Colonic mucosa (tissue), 4 donors: ENCODE measurements around the gene SIRPG. TPM values are rescaled to one million over a fixed set of nuclear protein-coding genes. Genes with fewer than 3 reads are reported as not detected.

Source experiments
- DNase-seq: peaks from one replicate; pipeline ENCODE4 v3.0.0-alpha.2; 2020
- H3K27ac ChIP-seq: fragments of 200-600 bp; one replicate; pipeline ENCODE4 v1.8.0; 2021
- H3K27me3 ChIP-seq: fragments of 200-600 bp; one replicate; pipeline ENCODE4 v1.8.0; 2021
- H3K36me3 ChIP-seq: fragments of 200-600 bp; one replicate; pipeline ENCODE4 v1.8.0; 2021
- H3K4me1 ChIP-seq: fragments of 200-600 bp; one replicate; pipeline ENCODE4 v1.8.0; 2021; ENCODE audit warnings: mild to moderate bottlenecking
- H3K4me3 ChIP-seq: fragments of 200-600 bp; one replicate; pipeline ENCODE4 v1.8.0; 2021
- H3K9ac ChIP-seq, 2 donors: one replicate each; pipeline ENCODE4 v1.7.0; 2013; ENCODE audit warnings: control low read depth in 2 of 2, low read depth in 2 of 2, low read length in 2 of 2
- H3K9me3 ChIP-seq: fragments of 200-600 bp; one replicate; pipeline ENCODE4 v1.8.0; 2021
- CTCF ChIP-seq: fragments of 200-600 bp; IDR thresholded peaks from one replicate; pipeline ENCODE4 v1.8.0; 2022; ENCODE audit warnings: antibody characterized with exemption, mild to moderate bottlenecking
- intact Hi-C: fragments of 100-400 bp; cut with DNase I; formaldehyde crosslinking; loops from one replicate; pipeline ENCODE4 v1.14.1; 2022
- total RNA-seq, 2 donors: library from RNA; stranded (reverse); fragmentation: NEBNext Ultra II Directional in 1 of 2; extraction: Animal tissue kit (Norgen Biotek cat#: 25700) in 1 of 2; gene quantifications; one replicate each; pipeline ENCODE4 v1.2.1, GENCODE V29; 2021
- donor health status: healthy.
- donor health status: DM: no; HTN: no; CAD: no.
- donor health status: DM: no; HTN: no; CAD: no.

SIRPG gene
- total RNA-seq, 2 donors from 2014 or later: 0.61 to 0.69 TPM

- H3K9ac ChIP-seq: no peak overlapping the region
- no peaks in the 10 kb centered on the region for H3K4me1 ChIP-seq
- no peak overlapping the region for H3K27ac ChIP-seq
- no peak for DNase-seq
- H3K36me3 ChIP-seq: no peaks in the 10 kb centered on the region
- TF ChIP-seq CTCF: no peak
- H3K9me3 ChIP-seq: no peaks in the 10 kb centered on the region
- intact Hi-C loops: no loop called here
- H3K4me3 ChIP-seq: no peak overlapping the region
- H3K27me3 ChIP-seq: no peaks in the 10 kb centered on the region
Measured at GRCh38 chr20:1654996-1655395, 2.6 kb downstream of the SIRPG start.

GRCh38 chr20:1652960-1653359 lies 4.6 kb downstream of the SIRPG start:
- Histone ChIP-seq H3K36me3 (no peaks in the 10 kb centered on the region), H3K4me1 (no peaks in the 10 kb centered on the region), H3K27me3 (no peaks in the 10 kb centered on the region), H3K9ac (no peak overlapping the region), H3K4me3 (no peak overlapping the region), H3K27ac (no peak overlapping the region), H3K9me3 (no peaks in the 10 kb centered on the region)
- no peak for TF ChIP-seq CTCF
- intact Hi-C loops: no loop called here
- no peak for DNase-seq

DNA sequence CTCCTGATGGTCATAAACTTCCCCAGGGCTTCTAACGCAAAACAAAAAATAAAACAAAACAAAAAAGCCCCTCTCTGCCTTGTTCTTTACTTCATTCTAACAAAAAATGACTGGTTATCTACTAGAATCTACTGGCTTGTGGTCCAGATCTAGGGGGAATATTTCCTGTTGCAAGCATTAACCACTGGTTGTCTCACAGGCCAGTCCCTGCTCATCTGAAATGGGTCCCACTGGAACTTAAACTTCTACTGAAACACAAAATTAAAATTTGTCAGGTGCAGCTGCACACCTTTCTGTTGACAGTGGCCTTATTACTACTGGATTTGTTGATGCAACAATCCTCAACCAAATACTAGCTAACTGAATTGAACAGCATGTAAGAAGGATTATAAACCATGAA lies 5.5 kb downstream of the SIRPG start:
- intact Hi-C loops: no loop called here
- H3K36me3 ChIP-seq: no peaks in the 10 kb centered on the region
- H3K9ac ChIP-seq: no peak overlapping the region
- no peaks in the 10 kb centered on the region for H3K4me1 ChIP-seq
- H3K27ac ChIP-seq: no peak overlapping the region
- no peak for DNase-seq
- no peaks in the 10 kb centered on the region for H3K9me3 ChIP-seq
- no peak overlapping the region for H3K4me3 ChIP-seq
- TF ChIP-seq CTCF: no peak
- H3K27me3 ChIP-seq: no peaks in the 10 kb centered on the region

- no peak for DNase-seq
- Histone ChIP-seq H3K9ac (no peak overlapping the region), H3K9me3 (no peaks in the 10 kb centered on the region), H3K4me3 (no peak overlapping the region), H3K27me3 (no peaks in the 10 kb centered on the region), H3K4me1 (no peaks in the 10 kb centered on the region), H3K27ac (no peak overlapping the region), H3K36me3 (no peaks in the 10 kb centered on the region)
- intact Hi-C loops: no loop called here
- no peak for TF ChIP-seq CTCF
Measured at GRCh38 chr20:1651268-1652058, 6.1 kb downstream of the SIRPG start.

DNA sequence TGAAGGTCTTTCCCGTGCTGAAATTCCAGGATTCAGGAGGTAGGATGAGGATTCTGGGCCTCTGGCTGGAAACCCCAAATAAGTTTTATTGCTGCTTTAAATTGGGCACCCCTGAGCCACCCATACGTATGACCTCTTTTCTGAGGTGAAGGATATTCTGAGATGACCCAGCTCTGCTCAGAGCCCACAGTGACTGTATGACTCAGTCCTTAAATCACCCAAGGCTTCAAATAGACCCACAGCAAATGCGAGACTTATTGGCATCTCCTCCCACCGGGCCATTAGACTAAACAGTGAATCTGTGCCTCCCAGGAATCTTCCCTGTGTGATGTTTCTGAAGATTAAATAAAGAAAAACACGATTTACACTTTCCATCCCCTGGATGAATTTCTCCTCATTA lies 9.5 kb downstream of the SIRPG start:
- H3K27me3 ChIP-seq: no peaks in the 10 kb centered on the region

More for the DNA sequence above, 9.5 kb downstream of the SIRPG start:
- intact Hi-C loops: no loop called here
- Histone ChIP-seq H3K4me1 (no peaks in the 10 kb centered on the region), H3K9ac (no peak overlapping the region), H3K27ac (no peak overlapping the region), H3K36me3 (no peaks in the 10 kb centered on the region), H3K4me3 (no peak overlapping the region), H3K9me3 (no peaks in the 10 kb centered on the region)
- no peak for DNase-seq
- no peak for TF ChIP-seq CTCF
